CD4-positive, alpha-beta T cell (primary cell): ENCODE results near the gene SPOCK1. TPM values are rescaled to one million over a fixed set of nuclear protein-coding genes. Genes with fewer than 3 reads are reported as not detected.

Experiments used
- ATAC-seq: fragments of 200-7000 bp; cut with Tn5 transposase; one replicate; pipeline ENCODE4 v1.10.0; 2022; ENCODE audit warnings: mild to moderate bottlenecking; ENCODE audit not compliant: poor library complexity
- CTCF ChIA-PET: fragments of 350-600 bp; sonication (Branson Sonifier 250); formaldehyde crosslinking; loops from one replicate; lab custom pipeline; 2021; ENCODE audit warnings: antibody characterized with exemption, inconsistent platforms; lab: Charles Lee
- POLR2A ChIA-PET: fragments of 350-600 bp; sonication (Branson Sonifier 250); formaldehyde crosslinking; loops from one replicate; lab custom pipeline; 2021; ENCODE audit warnings: antibody characterized with exemption, inconsistent platforms; lab: Charles Lee
- DNase-seq, 14 experiments: peaks; one replicate each; pipeline ENCODE4 v3.0.0-alpha.2; 2013 to 2020; ENCODE audit warnings: mixed read lengths in 2 of 14
- H3K27ac ChIP-seq, 2 donors: one replicate each; pipeline versions ENCODE4 v1.5.1 to v1.7.0; 2013; ENCODE audit warnings: low read length in 2 of 2, low read depth in 1 of 2, mild to moderate bottlenecking in 1 of 2
- H3K27me3 ChIP-seq, 2 experiments: 1 replicate in 1 of 2; 2 replicates in 1 of 2; pipeline versions ENCODE4 v1.6.1 to v1.7.0; 2013; ENCODE audit warnings: low read length in 2 of 2, control low read depth in 1 of 2, mild to moderate bottlenecking in 1 of 2, moderate library complexity in 1 of 2; ENCODE audit not compliant: insufficient read depth in 2 of 2, control insufficient read depth in 1 of 2
- H3K36me3 ChIP-seq: one replicate; pipeline ENCODE4 v1.6.1; 2013; ENCODE audit warnings: low read length, control low read depth; ENCODE audit not compliant: insufficient read depth
- H3K4me1 ChIP-seq: one replicate; pipeline ENCODE4 v1.6.1; 2013; ENCODE audit warnings: low read length, control low read depth; ENCODE audit not compliant: insufficient read depth
- H3K4me3 ChIP-seq: one replicate; pipeline ENCODE4 v1.5.1; 2013; ENCODE audit warnings: mild to moderate bottlenecking, low read length, moderate library complexity
- H3K9me3 ChIP-seq, 2 experiments: 1 replicate in 1 of 2; 2 replicates in 1 of 2; pipeline versions ENCODE4 v1.6.1 to v1.7.0; 2013; ENCODE audit warnings: low read length in 2 of 2, mild to moderate bottlenecking in 2 of 2, control low read depth in 1 of 2, moderate library complexity in 1 of 2; ENCODE audit not compliant: control insufficient read depth in 1 of 2, insufficient read depth in 1 of 2
- H3K27ac Mint-ChIP-seq: one replicate; pipeline ENCODE4 v1.8.0; 2020; ENCODE audit warnings: mixed read lengths
- H3K27me3 Mint-ChIP-seq: one replicate; pipeline ENCODE4 v1.8.0; 2021; ENCODE audit warnings: mixed read lengths
- H3K36me3 Mint-ChIP-seq: one replicate; pipeline ENCODE4 v1.8.0; 2021; ENCODE audit warnings: low read depth, mixed read lengths
- H3K4me1 Mint-ChIP-seq: one replicate; pipeline ENCODE4 v1.8.0; 2021; ENCODE audit warnings: low read depth, mixed read lengths
- H3K4me3 Mint-ChIP-seq: one replicate; pipeline ENCODE4 v1.8.0; 2020; ENCODE audit warnings: mild to moderate bottlenecking, mixed read lengths
- H3K9me3 Mint-ChIP-seq: one replicate; pipeline ENCODE4 v1.8.0; 2020; ENCODE audit warnings: mixed read lengths
- CTCF ChIP-seq: fragments of 200-600 bp; IDR thresholded peaks from one replicate; pipeline ENCODE4 v1.8.0; 2022; ENCODE audit warnings: antibody characterized with exemption, mild to moderate bottlenecking
- intact Hi-C, 2 experiments: fragments of 100-400 bp; cut with DNase I in 1 of 2; cut with micrococcal nuclease in 1 of 2; formaldehyde crosslinking; loops; one replicate each; pipeline versions ENCODE4 v1.15.1 to v1.9.0; 2023 to 2025; cut with DNase I, micrococcal nuclease
- total RNA-seq, 174 experiments: library from RNA in 2 of 174; stranded (reverse) in 2 of 174; gene quantifications; one replicate each; pipeline ENCODE4 v1.2.3 and lab custom pipeline; 2021 to 2026

SPOCK1 gene
- total RNA-seq, 2 experiments from 2014 or later = not detected

GRCh38 chr5:137437774-137438173, 61.4 kb downstream of the SPOCK1 start:
- Mint-ChIP-seq H3K27ac (no peak overlapping the region), H3K4me3 (no peak overlapping the region), H3K9me3 (no peaks in the 10 kb centered on the region), H3K27me3 (peaks cover 31% of the 10 kb centered on the region), H3K36me3 (no peaks in the 10 kb centered on the region), H3K4me1 (no peaks in the 10 kb centered on the region)
- intact Hi-C loops = no loop called here
- Histone ChIP-seq H3K27ac (no peak overlapping the region), H3K4me1 (no peaks in the 10 kb centered on the region), H3K4me3 (no peak overlapping the region), H3K36me3 (no peaks in the 10 kb centered on the region), H3K27me3 (peaks cover 0 to 3% of the 10 kb centered on the region in 2 experiments), H3K9me3 (peaks cover 0 to 4% of the 10 kb centered on the region in 2 experiments)
- ChIA-PET CTCF (no interaction called here), POLR2A (no interaction called here)
- ATAC-seq (no peak), DNase-seq (no peak)
- no peak for TF ChIP-seq CTCF

- Mint-ChIP-seq H3K36me3 (no peaks in the 10 kb centered on the region), H3K9me3 (peaks cover 2% of the 10 kb centered on the region), H3K27me3 (peaks cover 19% of the 10 kb centered on the region), H3K4me3 (no peak overlapping the region), H3K27ac (no peak overlapping the region), H3K4me1 (no peaks in the 10 kb centered on the region)
- POLR2A ChIA-PET = no interaction called here
- H3K4me1 ChIP-seq = no peaks in the 10 kb centered on the region
- H3K9me3 ChIP-seq = peaks cover 0 to 4% of the 10 kb centered on the region in 2 experiments
- H3K27ac ChIP-seq = no peak overlapping the region
- ATAC-seq (no peak), DNase-seq (no peak)
- intact Hi-C loops = no loop called here
- TF ChIP-seq CTCF = no peak
- CTCF ChIA-PET = no interaction called here
- H3K36me3 ChIP-seq = no peaks in the 10 kb centered on the region
- no peak overlapping the region for H3K4me3 ChIP-seq
- peaks cover 0 to 3% of the 10 kb centered on the region in 2 experiments for H3K27me3 ChIP-seq
These were observed 65.6 kb downstream of the SPOCK1 start for GRCh38 chr5:137433539-137433938.

GRCh38 chr5:137432376-137432775, 66.8 kb downstream of the SPOCK1 start:
- Histone ChIP-seq H3K36me3 (no peaks in the 10 kb centered on the region), H3K4me1 (no peaks in the 10 kb centered on the region), H3K4me3 (no peak overlapping the region), H3K27me3 (no peaks in the 10 kb centered on the region), H3K27ac (no peak overlapping the region), H3K9me3 (peaks cover 0 to 4% of the 10 kb centered on the region in 2 experiments)
- ChIA-PET POLR2A (no interaction called here), CTCF (no interaction called here)
- no peak for DNase-seq
- Mint-ChIP-seq H3K9me3 (peaks cover 2% of the 10 kb centered on the region), H3K36me3 (no peaks in the 10 kb centered on the region), H3K27me3 (peaks cover 10% of the 10 kb centered on the region), H3K4me3 (no peak overlapping the region), H3K4me1 (no peaks in the 10 kb centered on the region), H3K27ac (no peak overlapping the region)
- intact Hi-C loops = no loop called here
- ATAC-seq = no peak
- TF ChIP-seq CTCF = no peak
